Measurements from ENCODE around the gene GREM1.

Gene GREM1

GRCh38 chr15:32730677-32731654, 13.2 kb downstream of the GREM1 start:
- no peak for DNase-seq (ENCODE audit: low spot score)

GRCh38 chr15:32732574-32733157, 14.9 kb downstream of the GREM1 start:
- no peak for DNase-seq (ENCODE audit: low spot score)

- DNase-seq (ENCODE audit: low spot score): no peak
Measured at GRCh38 chr15:32733281-32733680, 15.5 kb downstream of the GREM1 start.

DNA sequence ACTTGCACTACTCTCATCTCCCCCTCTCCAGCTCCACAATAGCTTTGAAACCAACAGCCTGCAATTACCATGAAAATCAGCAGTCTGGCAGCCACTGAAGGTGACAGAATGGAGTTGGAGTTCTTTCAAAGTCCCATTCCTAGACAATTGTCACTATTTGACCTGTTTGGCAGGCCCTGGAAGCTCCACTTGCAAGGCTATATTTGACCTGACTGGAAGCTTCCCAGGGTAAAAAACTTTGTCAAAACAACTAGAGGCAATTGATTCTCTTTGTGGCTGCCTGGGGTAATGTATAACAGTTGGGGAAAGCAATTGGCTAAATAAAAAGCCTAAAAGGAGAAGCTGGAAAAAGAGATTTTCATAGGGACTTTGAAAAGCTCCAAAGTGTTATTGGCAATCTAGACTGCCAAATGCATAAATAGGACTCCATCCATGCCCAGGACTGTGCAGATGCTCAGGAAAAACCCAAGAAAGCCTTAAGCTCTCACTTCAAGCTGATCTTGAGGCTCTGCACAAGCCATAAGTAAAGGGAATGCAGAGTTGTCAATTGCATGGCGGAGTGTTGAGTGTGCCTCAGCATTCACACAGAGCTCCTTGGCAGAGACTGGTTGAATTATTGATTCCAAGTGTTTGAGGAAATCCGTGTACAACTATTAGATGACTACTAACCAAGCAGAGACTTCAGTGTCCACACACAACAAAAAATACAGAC, 18.3 kb downstream of the GREM1 start:
- DNase-seq (ENCODE audit: low spot score): no peak

DNA sequence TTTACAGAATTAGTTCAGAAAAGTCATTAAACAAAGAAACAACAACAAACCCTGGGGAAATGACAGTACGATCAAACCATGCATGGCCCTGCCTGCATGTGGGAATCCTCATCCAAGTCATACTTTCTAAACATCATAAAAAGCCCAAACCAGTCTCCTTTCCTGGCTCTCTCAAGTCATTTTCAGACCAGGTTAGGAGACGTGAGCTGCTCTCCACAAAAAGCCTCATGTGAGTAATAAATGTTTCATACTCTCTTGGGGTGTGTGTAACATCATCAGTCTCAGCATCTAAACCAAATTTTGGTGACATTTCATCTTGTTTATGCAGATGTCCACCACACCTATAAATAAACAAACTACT, 18.9 kb downstream of the GREM1 start:
- DNase-seq (ENCODE audit: low spot score): no peak

DNA sequence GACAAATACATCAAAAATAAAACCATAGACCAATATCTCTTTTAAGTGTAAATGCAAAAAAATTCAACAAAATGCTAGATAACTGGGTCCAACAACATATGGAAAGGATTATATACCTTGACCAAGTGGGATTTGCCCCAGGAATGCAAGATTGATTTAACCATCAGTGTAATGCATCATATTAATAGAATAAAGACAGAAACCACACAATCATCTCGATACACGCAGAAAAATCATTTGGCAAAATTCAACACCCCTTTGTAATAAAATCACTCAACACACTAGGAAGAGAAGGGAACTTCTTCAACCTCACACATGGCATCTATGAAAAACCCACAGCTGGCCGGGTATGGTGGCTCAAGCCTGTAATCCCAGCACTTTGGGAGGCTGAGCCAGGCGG, 19.5 kb downstream of the GREM1 start:
- DNase-seq (ENCODE audit: low spot score): no peak

DNA sequence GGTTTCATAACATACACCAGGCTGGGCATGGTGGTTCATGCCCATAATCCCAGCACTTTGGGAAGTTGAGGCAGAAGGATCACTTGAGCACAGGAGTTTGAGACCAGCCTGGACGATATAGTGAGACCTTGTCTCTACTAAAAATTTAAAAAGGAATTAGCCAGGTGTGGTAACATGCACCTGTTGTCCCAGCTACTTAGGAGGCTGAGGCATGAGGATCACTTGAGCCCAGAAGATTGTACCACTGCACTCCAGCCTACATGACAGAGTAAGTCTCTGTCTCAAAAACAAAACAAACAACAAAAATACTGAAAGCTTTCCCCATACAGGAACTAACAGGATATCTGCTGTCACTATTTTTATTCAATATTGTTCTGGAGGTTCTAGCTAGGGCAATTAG, 20.9 kb downstream of the GREM1 start:
- DNase-seq (ENCODE audit: low spot score): no peak

DNA sequence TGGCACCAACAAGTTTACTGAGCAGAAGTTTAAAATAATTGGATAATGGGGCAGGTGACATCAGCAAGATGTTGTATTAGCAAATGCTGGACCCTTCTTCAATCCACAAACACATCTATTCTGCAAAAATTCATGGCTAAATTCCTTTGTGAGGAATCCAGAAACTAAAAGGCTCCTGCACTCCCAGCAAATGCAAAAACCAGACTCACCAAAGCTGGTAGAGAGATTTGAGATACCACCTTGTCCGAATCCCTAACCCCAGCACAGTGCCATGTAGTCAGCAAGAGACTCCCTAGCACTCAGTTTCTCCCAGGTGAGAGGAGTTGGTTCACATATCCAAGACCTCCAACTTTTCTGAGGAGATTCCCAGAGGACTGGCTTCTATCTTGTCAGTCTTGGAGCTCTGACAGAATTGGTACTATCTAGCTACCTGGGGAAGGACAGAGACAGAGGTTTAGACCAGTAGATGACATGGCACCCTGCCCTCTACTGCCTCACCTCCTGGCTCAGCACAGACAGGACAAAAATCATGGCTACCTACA, 21.8 kb downstream of the GREM1 start:
- no peak for DNase-seq (ENCODE audit: low spot score)

GRCh38 chr15:32743411-32744140, 25.8 kb downstream of the GREM1 start:
- DNase-seq (ENCODE audit: low spot score): no peak

- no peak for DNase-seq (ENCODE audit: low spot score)
Measured at GRCh38 chr15:32746116-32746857, 28.5 kb downstream of the GREM1 start.

- DNase-seq (ENCODE audit: low spot score): no peak
Measured at GRCh38 chr15:32747921-32748342, 30.1 kb downstream of the GREM1 start.

GRCh38 chr15:32750979-32751378, 33.2 kb downstream of the GREM1 start:
- no peak for DNase-seq (ENCODE audit: low spot score)

- DNase-seq (ENCODE audit: low spot score): no peak
Measured at GRCh38 chr15:32757426-32757825, 39.6 kb downstream of the GREM1 start.

- no peak for DNase-seq (ENCODE audit: low spot score)
Measured at GRCh38 chr15:32763295-32763694, 45.5 kb downstream of the GREM1 start.

DNA sequence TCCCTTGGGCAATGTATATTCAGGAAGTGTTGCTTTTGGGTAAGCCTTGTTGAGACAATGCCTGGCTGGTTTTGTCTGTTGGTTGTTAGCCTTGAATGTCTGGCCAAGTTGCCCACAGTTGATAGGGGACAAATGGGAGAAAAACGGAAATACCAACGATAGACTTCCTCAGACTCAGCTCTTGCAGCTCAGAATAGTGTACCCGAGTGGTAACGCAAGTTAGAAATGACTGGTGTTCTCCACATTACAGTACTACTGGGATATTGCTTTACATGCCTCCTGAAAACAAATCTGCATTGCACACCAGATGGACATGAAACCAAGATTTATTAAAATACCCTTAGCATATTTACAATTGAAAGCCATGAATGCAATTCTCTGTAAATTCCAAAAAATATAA, 47.4 kb downstream of the GREM1 start:
- DNase-seq (ENCODE audit: low spot score): no peak

DNA sequence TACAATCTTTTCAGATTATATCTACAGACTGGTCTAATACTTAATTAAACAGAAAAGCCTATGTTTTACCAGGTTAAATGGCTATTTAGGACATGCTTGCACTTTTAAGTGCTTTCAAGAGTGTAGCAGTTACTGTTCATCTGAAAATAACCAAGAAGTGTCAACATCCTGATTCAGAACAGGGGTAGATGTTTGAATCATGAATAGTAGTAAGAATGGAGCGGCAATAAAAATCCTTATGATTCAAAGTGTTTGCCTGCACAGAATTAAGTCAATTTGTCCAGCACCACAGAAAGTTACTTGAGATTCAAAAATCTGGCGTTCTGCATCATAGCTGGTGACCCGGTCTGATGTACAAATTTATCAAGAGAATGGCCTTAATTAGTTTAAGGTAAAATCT, 48.3 kb downstream of the GREM1 start:
- no peak for DNase-seq (ENCODE audit: low spot score)

DNA sequence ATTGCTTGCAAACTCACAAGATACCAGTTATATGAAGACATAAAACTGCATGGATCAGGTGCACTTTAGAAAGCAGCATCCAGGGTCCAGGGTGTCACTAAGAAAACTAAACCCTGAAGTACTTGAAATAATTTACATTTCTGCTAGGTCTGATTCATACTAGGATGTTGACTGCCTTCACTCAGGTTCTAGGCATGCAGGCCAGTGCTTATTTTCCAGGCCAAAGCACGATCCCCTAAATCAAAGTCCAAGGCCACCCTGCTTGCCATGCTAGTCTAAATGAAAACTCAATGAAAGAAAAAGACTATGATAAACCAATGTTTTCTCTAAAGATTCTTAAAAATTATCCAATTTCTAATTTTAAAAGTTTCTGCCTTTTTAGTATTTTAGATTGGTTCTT, 49.4 kb downstream of the GREM1 start:
- DNase-seq (ENCODE audit: low spot score): no peak

GRCh38 chr15:32774022-32774421, 56.2 kb downstream of the GREM1 start:
- no peak for DNase-seq (ENCODE audit: low spot score)

GRCh38 chr15:32775103-32775502, 57.3 kb downstream of the GREM1 start:
- DNase-seq (ENCODE audit: low spot score): no peak

GRCh38 chr15:32778391-32779176, 60.8 kb downstream of the GREM1 start:
- DNase-seq (ENCODE audit: low spot score): no peak

Data from Ammon's horn (tissue), 1 donor.